GM19025 (cell line): ENCODE results near the gene FAS.

Experiments used
- ATAC-seq: cut with Tn5 transposase; IDR thresholded peaks from one replicate; pipeline ENCODE4 v1.9.1; 2021; ENCODE audit warnings: mild to moderate bottlenecking, low read depth, moderate library complexity; ENCODE audit not compliant: unreplicated experiment

FAS gene

GRCh38 chr10:89029785-89030437, 39.3 kb downstream of the FAS start:
- ATAC-seq: no peak

DNA sequence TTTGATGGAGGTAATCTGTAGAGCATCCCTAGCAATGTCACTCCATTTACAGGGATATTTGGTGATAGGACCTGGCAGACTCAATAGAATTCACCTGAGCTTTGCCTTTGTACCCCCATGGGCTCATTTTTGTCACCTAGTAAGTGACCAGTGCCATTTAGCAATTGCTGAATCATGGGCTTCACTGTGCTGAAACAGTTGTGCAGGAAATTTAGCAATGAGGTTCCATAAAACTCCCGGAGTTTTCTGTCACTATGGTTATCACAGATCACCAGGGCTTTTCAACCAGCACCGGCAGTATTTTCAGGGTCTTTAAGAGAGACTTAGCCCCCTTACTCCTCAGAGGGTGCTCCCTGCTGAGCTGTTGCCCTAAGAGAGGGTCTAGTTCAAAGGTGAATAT, 40.2 kb downstream of the FAS start:
- ATAC-seq: no peak

DNA sequence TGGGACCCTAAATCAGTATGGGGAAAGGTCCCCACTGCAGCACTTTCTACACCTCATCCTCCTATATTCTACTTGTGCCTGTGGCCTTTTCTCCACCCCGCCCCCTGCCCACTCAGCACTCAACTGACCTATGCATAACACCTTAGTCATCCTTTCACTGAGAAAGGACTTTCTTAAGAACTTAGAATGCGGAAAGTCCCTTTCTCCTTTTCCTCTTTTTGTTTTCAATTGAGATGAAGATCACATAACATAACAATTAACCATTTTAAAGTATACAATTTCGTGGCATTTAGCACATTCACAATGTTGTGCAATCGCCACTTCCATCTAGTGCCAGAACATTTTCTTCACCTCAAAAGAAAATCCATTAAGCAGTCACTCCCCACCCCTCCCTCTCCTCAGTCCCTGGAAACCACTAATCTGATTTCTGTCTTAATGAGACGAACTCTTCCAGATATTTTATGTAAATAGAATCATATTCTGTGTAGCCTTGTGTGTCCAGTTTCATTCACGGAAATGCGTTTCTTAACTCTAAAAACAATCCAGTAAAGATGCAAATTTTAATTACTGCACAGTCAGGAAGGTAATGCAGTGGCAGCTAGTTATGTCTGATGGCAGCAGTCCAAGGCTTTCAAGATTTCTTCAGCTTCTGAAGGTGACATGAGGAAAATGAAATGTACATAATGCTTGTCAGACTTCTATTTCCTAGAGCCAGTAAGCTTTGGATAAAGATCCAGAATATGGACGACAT, 41.7 kb downstream of the FAS start:
- peak; percentile 71 for ATAC-seq

DNA sequence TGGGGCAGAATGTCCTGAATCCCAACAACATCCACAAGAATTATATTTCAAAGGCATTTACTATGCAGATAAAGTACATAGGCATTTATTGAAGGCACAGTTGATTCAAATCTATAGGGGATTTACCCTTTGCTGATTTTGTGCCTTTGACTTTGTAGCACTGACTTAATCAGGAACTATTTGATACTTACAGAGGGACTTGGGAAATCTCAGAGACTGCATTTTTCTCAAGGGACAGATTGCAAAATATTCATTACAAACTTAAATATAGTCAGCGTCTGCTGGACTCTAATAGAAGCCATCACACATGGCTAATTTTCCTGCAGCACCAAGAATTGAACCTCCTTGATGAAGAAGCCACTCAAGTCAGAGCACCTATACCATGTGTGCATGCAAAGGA, 44.9 kb downstream of the FAS start:
- ATAC-seq: no peak

GRCh38 chr10:89037096-89037495, 46.5 kb downstream of the FAS start:
- ATAC-seq: no peak

GRCh38 chr10:89042562-89042961, 52.0 kb downstream of the FAS start:
- no peak for ATAC-seq

- ATAC-seq: no peak
Observed at GRCh38 chr10:89043052-89043451, 52.5 kb downstream of the FAS start.

DNA sequence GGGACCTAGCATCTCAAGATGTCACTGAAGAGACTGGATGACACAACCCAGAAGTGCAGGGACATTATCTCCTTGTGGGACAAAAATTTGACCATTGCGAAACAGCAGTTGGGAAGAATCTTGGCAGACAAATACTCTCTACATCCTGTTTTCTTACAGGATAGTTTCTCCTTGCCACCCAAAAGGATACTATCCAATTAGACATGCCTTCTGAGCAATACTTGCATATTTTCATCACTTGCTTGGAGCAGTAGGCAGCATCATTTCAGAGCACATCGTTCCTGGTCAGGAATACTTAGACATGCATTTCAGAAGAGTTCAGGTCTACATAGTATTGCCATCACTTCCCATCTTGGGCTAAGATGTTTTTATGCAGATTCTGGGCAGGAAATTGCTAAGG, 56.8 kb downstream of the FAS start:
- no peak for ATAC-seq

GRCh38 chr10:89051593-89051992, 61.0 kb downstream of the FAS start:
- ATAC-seq: no peak

DNA sequence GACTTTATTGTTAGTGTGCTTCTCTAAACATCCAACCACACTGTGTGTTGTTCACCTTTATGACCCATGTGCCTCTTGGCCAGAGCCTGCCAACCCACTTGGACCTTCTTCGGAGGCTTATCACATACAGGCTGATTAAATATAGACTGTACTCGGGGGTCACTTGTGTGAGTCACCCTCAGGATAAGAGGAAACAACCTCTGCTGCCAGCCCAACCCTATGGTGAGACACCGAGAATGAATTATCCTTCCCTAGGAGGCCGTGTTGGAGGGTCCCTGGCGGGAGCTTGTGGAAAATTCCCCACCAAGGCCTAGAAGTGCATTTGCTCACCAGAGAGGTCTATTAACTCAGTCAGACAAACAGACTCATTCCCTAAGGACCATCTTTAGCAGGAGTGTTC, 63.0 kb downstream of the FAS start:
- no peak for ATAC-seq

DNA sequence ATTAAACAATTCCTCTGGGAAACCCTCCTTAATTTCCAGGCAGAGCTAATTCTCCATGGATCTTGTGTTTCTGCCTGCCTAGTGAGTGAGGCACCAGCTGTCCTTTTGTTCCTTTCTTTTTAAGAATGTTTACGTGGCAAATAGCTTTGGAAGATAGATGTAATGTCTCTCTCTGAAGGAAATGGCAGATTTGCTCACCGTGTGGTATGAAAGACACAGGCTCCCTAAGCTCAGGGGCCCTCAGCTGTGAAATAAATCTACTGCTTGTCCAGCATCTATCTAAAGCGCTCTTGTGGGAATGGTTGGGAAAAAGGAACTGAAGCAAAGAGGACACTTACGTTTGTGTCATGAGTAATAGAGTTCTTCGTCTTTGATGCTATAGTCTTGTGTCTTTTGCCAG, 64.6 kb downstream of the FAS start:
- ATAC-seq: no peak

DNA sequence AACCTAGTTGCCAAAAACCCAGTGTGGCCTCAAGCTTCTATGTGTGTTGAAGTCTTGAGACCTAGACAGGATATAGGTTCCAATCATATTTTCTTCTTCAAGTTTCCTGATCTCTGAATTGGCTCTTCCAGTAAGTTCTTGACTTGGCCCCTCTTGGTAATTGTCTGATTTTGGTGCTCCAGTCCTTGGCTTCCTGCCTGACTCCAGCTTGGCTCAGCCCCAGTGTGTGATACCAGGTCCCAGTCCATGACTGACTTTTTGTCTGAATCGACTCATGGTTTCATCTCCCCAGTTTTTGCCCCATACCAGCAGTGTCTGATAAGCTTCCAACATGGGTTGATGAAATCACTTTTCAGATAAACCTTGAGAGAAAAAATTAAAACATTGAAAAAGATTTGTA, 72.3 kb downstream of the FAS start:
- no peak for ATAC-seq

- no peak for ATAC-seq
Observed at GRCh38 chr10:89063465-89063864, 72.9 kb downstream of the FAS start.

GRCh38 chr10:89064748-89065147, 74.2 kb downstream of the FAS start:
- no peak for ATAC-seq
